ENCODE measurements around the gene MYT1. TPM values are rescaled to one million over a fixed set of nuclear protein-coding genes. Genes with fewer than 3 reads are reported as not detected.

The MYT1 gene
- total RNA-seq, 4 donors from 2014 or later = not detected

- Histone ChIP-seq H3K27ac (no peak overlapping the region), H3K36me3 (peaks cover 0 to 34% (median 0%) of the 10 kb centered on the region in 3 donors), H3K4me1 (peaks cover 0 to 8% (median 0%) of the 10 kb centered on the region in 4 donors), H3K4me3 (no peak overlapping the region), H3K27me3 (no peaks in the 10 kb centered on the region), H3K9me3 (no peaks in the 10 kb centered on the region)
- DNase-seq (ENCODE audit: low spot score in 2 of 2) = no peak
- WGBS, 2 donors = 84 to 91% methylated on average over 11 of the region's 11 CpGs
- TF ChIP-seq POLR2A (IDR thresholded peaks at IDR 0.05) (no peak), EP300 (IDR thresholded peaks at IDR 0.05) (no peak), CTCF (IDR thresholded peaks at IDR 0.05) (no peak)
These were observed 107.4 kb downstream of the MYT1 start for GRCh38 chr20:64271636-64272035.

GRCh38 chr20:64273109-64273508, 108.9 kb downstream of the MYT1 start:
- no peaks in the 10 kb centered on the region for H3K4me1 ChIP-seq
- no peak for TF ChIP-seq EP300 (IDR thresholded peaks at IDR 0.05)
- TF ChIP-seq CTCF (IDR thresholded peaks at IDR 0.05) = no peak
- TF ChIP-seq POLR2A (IDR thresholded peaks at IDR 0.05) = no peak
- DNase-seq (ENCODE audit: low spot score in 2 of 2) = no peak
- peaks cover 0 to 38% (median 0%) of the 10 kb centered on the region in 3 donors for H3K36me3 ChIP-seq
- H3K27me3 ChIP-seq = no peaks in the 10 kb centered on the region
- H3K4me3 ChIP-seq = no peak overlapping the region
- no peaks in the 10 kb centered on the region for H3K9me3 ChIP-seq
- 60 to 69% methylated on average over 19 of the region's 19 CpGs for WGBS, 2 donors
- H3K27ac ChIP-seq = no peak overlapping the region

GRCh38 chr20:64276817-64277216, 112.6 kb downstream of the MYT1 start:
- no peak for DNase-seq (ENCODE audit: low spot score in 2 of 2)
- Histone ChIP-seq H3K4me1 (no peaks in the 10 kb centered on the region), H3K9me3 (no peaks in the 10 kb centered on the region), H3K36me3 (peaks cover 0 to 34% (median 0%) of the 10 kb centered on the region in 3 donors), H3K4me3 (no peak overlapping the region), H3K27ac (no peak overlapping the region), H3K27me3 (no peaks in the 10 kb centered on the region)
- no peak for TF ChIP-seq EP300 (IDR thresholded peaks at IDR 0.05)
- no peak for TF ChIP-seq CTCF (IDR thresholded peaks at IDR 0.05)
- TF ChIP-seq POLR2A (IDR thresholded peaks at IDR 0.05) = no peak
- 89 to 91% methylated on average over 7 of the region's 7 CpGs for WGBS, 2 donors

- Histone ChIP-seq H3K9me3 (no peaks in the 10 kb centered on the region), H3K27ac (no peak overlapping the region), H3K4me1 (no peaks in the 10 kb centered on the region), H3K36me3 (peaks cover 0 to 31% (median 0%) of the 10 kb centered on the region in 3 donors), H3K4me3 (no peak overlapping the region), H3K27me3 (no peaks in the 10 kb centered on the region)
- DNase-seq (ENCODE audit: low spot score in 2 of 2) = no peak
- TF ChIP-seq CTCF (IDR thresholded peaks at IDR 0.05) (no peak), EP300 (IDR thresholded peaks at IDR 0.05) (no peak), POLR2A (IDR thresholded peaks at IDR 0.05) (no peak)
- 79 to 82% methylated on average over 8 to 9 of the region's 10 CpGs for WGBS, 2 donors
These were observed 113.5 kb downstream of the MYT1 start for GRCh38 chr20:64277571-64278316.

- Histone ChIP-seq H3K27ac (no peak overlapping the region), H3K9me3 (no peaks in the 10 kb centered on the region), H3K4me3 (no peak overlapping the region), H3K4me1 (no peaks in the 10 kb centered on the region), H3K27me3 (no peaks in the 10 kb centered on the region), H3K36me3 (peaks cover 0 to 27% (median 0%) of the 10 kb centered on the region in 3 donors)
- 90% methylated on average over 4 of the region's 4 CpGs; no CpG with 5 or more reads in 1 of the 2 donors for WGBS, 2 donors
- DNase-seq (ENCODE audit: low spot score in 2 of 2) = no peak
- no peak for TF ChIP-seq EP300 (IDR thresholded peaks at IDR 0.05)
- TF ChIP-seq CTCF (IDR thresholded peaks at IDR 0.05) = no peak
- TF ChIP-seq POLR2A (IDR thresholded peaks at IDR 0.05) = no peak
These were observed 114.0 kb downstream of the MYT1 start for GRCh38 chr20:64278317-64278681.

Data from tibial nerve (tissue), 4 donors.